ENCODE measurements around the gene PLEKHG3. TPM values are rescaled to one million over a fixed set of nuclear protein-coding genes. Genes with fewer than 3 reads are reported as not detected.
A peak's percentile ranks its signal among the peaks of the same experiment; 100 is the strongest.

The PLEKHG3 gene
- total RNA-seq, 1 donor from 2014 or later = 12.6 TPM

DNA sequence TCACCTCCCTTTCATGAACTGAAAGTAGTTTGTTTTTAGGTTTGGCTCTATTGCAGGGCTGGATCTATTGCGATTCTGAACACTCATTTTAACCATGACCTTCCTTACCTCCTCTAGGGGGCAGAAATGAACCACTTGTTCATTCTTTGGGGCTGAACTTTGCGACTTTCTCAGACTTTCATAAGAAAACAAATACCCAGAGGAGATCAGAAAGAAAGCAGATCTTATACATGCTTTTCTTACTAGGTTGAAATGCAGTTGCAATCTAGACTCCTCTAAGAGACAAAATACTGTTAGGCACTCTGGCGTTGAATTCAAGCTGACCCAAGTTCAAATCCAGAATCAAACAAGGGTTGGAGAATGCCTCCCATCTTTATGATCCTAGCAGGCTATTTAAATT lies 32.6 kb upstream of the PLEKHG3 start:
- Histone ChIP-seq H3K4me3 (no peak overlapping the region), H3K4me2 (no peak overlapping the region), H3F3A (ENCODE audit: low read depth) (no peaks in the 10 kb centered on the region), H3K9ac (no peak overlapping the region), H3K27me3 (no peaks in the 10 kb centered on the region), H3K79me2 (ENCODE audit: low read depth) (no peaks in the 10 kb centered on the region), H3K27ac (no peak overlapping the region), H2AFZ (replicated peaks) (no peak overlapping the region), H3K9me3 (ENCODE audit: low read depth) (no peaks in the 10 kb centered on the region), H3K4me1 (peaks cover 3% of the 10 kb centered on the region), H3K36me3 (no peaks in the 10 kb centered on the region), H4K20me1 (ENCODE audit: low read depth) (no peaks in the 10 kb centered on the region)
- Mint-ChIP-seq H3K4me1 (peaks cover 8% of the 10 kb centered on the region), H3K27ac (no peak overlapping the region), H3K4me3 (no peak overlapping the region), H3K9me3 (no peaks in the 10 kb centered on the region), H3K27me3 (ENCODE audit: insufficient read depth, low read depth) (peaks cover 12% of the 10 kb centered on the region), H3K36me3 (no peaks in the 10 kb centered on the region)
- no peak for TF ChIP-seq EZH2phosphoT487 (IDR thresholded peaks at IDR 0.05)
- TF ChIP-seq EZH2 (IDR thresholded peaks at IDR 0.05) = no peak
- TF ChIP-seq CTCF (IDR thresholded peaks at IDR 0.05) = peak; percentile 77
- DNase-seq (ENCODE audit: low spot score) = peak; percentile 66

DNA sequence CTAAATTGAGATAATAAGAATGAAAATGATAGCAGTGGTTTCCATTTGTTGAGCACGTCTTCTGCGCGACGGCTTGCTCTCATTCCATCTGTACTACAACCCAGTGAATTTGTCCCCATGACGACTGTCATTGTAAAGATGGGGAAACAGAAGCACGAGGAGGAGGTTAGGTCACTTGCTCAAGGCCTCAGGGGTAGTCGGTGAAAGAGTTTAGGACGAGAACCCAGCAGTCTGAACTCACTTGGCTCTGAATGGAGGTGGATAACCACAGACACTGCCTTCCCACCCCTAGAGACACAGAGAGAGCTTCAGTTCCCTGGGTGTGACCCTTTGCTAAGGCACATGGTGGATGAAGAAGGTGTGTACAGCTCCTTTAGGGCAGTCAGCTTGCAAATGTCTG lies 30.9 kb upstream of the PLEKHG3 start:
- Histone ChIP-seq H3K27me3 (no peaks in the 10 kb centered on the region), H3K9ac (no peak overlapping the region), H3K9me3 (ENCODE audit: low read depth) (no peaks in the 10 kb centered on the region), H3K36me3 (no peaks in the 10 kb centered on the region), H3K27ac (no peak overlapping the region), H2AFZ (replicated peaks) (no peak overlapping the region), H3K79me2 (ENCODE audit: low read depth) (no peaks in the 10 kb centered on the region), H3K4me2 (no peak overlapping the region), H3K4me3 (no peak overlapping the region), H4K20me1 (ENCODE audit: low read depth) (no peaks in the 10 kb centered on the region), H3K4me1 (peaks cover 3% of the 10 kb centered on the region), H3F3A (ENCODE audit: low read depth) (no peaks in the 10 kb centered on the region)
- no peaks in the 10 kb centered on the region for H3K9me3 Mint-ChIP-seq
- no peaks in the 10 kb centered on the region for H3K36me3 Mint-ChIP-seq
- peaks cover 4% of the 10 kb centered on the region for H3K27me3 Mint-ChIP-seq (ENCODE audit: insufficient read depth, low read depth)
- H3K4me1 Mint-ChIP-seq = peaks cover 8% of the 10 kb centered on the region
- H3K4me3 Mint-ChIP-seq = no peak overlapping the region
- no peak overlapping the region for H3K27ac Mint-ChIP-seq
- TF ChIP-seq EZH2 (IDR thresholded peaks at IDR 0.05) = no peak
- TF ChIP-seq EZH2phosphoT487 (IDR thresholded peaks at IDR 0.05) = no peak
- no peak for TF ChIP-seq CTCF (IDR thresholded peaks at IDR 0.05)
- DNase-seq (ENCODE audit: low spot score) = no peak

GRCh38 chr14:64673748-64674147 lies 30.5 kb upstream of the PLEKHG3 start:
- no peaks in the 10 kb centered on the region for H3K36me3 Mint-ChIP-seq
- H3K4me1 Mint-ChIP-seq = peaks cover 8% of the 10 kb centered on the region
- no peak overlapping the region for H3K27ac Mint-ChIP-seq
- H4K20me1 ChIP-seq (ENCODE audit: low read depth) = no peaks in the 10 kb centered on the region
- H3K9me3 ChIP-seq (ENCODE audit: low read depth) = no peaks in the 10 kb centered on the region
- H3K4me3 ChIP-seq = no peak overlapping the region
- DNase-seq (ENCODE audit: low spot score) = no peak
- H3K4me2 ChIP-seq = no peak overlapping the region
- no peaks in the 10 kb centered on the region for H3K9me3 Mint-ChIP-seq
- no peak overlapping the region for H3K9ac ChIP-seq
- no peaks in the 10 kb centered on the region for H3K36me3 ChIP-seq
- no peak overlapping the region for H2AFZ ChIP-seq (replicated peaks)
- H3K79me2 ChIP-seq (ENCODE audit: low read depth) = no peaks in the 10 kb centered on the region
- no peak overlapping the region for H3K4me3 Mint-ChIP-seq
- peaks cover 3% of the 10 kb centered on the region for H3K4me1 ChIP-seq
- no peaks in the 10 kb centered on the region for H3K27me3 ChIP-seq
- no peak for TF ChIP-seq EZH2 (IDR thresholded peaks at IDR 0.05)
- TF ChIP-seq EZH2phosphoT487 (IDR thresholded peaks at IDR 0.05) = no peak
- no peak for TF ChIP-seq CTCF (IDR thresholded peaks at IDR 0.05)
- H3K27ac ChIP-seq = no peak overlapping the region
- peaks cover 4% of the 10 kb centered on the region for H3K27me3 Mint-ChIP-seq (ENCODE audit: insufficient read depth, low read depth)
- no peaks in the 10 kb centered on the region for H3F3A ChIP-seq (ENCODE audit: low read depth)

All from neural progenitor cell (in vitro differentiated cells).